Kidney (tissue), 14 donors: ENCODE measurements around the gene ZNF425. TPM values are rescaled to one million over a fixed set of nuclear protein-coding genes. Genes with fewer than 3 reads are reported as not detected.

Experiments
- DNase-seq, 5 donors: peaks; one replicate each; pipeline ENCODE4 v3.0.0-alpha.2; 2013 to 2020
- FAIRE-seq: peaks from 2 replicates; lab custom pipeline; 2012; peaks lifted over from hg19 to GRCh38; lab: Jason Lieb, UNC
- H3K27ac ChIP-seq, 2 donors: one replicate each; pipeline ENCODE4 v1.7.0; 2013; ENCODE audit warnings: low read depth in 2 of 2, low read length in 2 of 2, inconsistent platforms in 1 of 2
- H3K27me3 ChIP-seq: one replicate; pipeline ENCODE4 v1.7.1; 2013; ENCODE audit warnings: low read length, inconsistent platforms; ENCODE audit not compliant: control insufficient read depth, insufficient read depth
- H3K36me3 ChIP-seq, 3 donors: one replicate each; pipeline versions ENCODE4 v1.7.0 to v1.7.1; 2013; ENCODE audit warnings: low read length in 3 of 3, control low read depth in 1 of 3, inconsistent platforms in 1 of 3; ENCODE audit not compliant: insufficient read depth in 3 of 3, control insufficient read depth in 2 of 3
- H3K4me1 ChIP-seq, 3 donors: one replicate each; pipeline versions ENCODE4 v1.7.0 to v1.7.1; 2013; ENCODE audit warnings: low read length in 3 of 3, inconsistent platforms in 1 of 3, low read depth in 1 of 3; ENCODE audit not compliant: control insufficient read depth in 2 of 3, insufficient read depth in 2 of 3
- H3K4me3 ChIP-seq, 3 donors: one replicate each; pipeline versions ENCODE4 v1.7.0 to v1.8.1; 2013; ENCODE audit warnings: low read length in 3 of 3, control low read depth in 1 of 3, inconsistent platforms in 1 of 3
- H3K9ac ChIP-seq, 3 donors: one replicate each; pipeline versions ENCODE4 v1.7.0 to v1.7.1; 2013; ENCODE audit warnings: low read length in 3 of 3, control low read depth in 1 of 3, inconsistent platforms in 1 of 3
- H3K9me3 ChIP-seq, 3 donors: one replicate each; pipeline versions ENCODE4 v1.7.0 to v1.7.1; 2013; ENCODE audit warnings: low read length in 3 of 3, control low read depth in 1 of 3, inconsistent platforms in 1 of 3; ENCODE audit not compliant: control insufficient read depth in 2 of 3, insufficient read depth in 1 of 3
- CTCF ChIP-seq: IDR thresholded peaks from 3 replicates; pipeline ENCODE4 v1.5.1; 2012; ENCODE audit warnings: mild to moderate bottlenecking, moderate library complexity, borderline replicate concordance; ENCODE audit not compliant: insufficient read depth; ENCODE audit errors: extremely low read depth
- intact Hi-C: fragments of 100-400 bp; cut with DNase I; formaldehyde crosslinking; loops from one replicate; pipeline ENCODE4 v1.11.1; 2022
- polyA plus RNA-seq: library from polyadenylated mRNA; stranded (reverse); fragments of 350-450 nt; fragmentation: Illumina TruSeq; extraction: RNeasy Lipid Tissue Mini Kit (QIAGEN cat#74804); gene quantifications from one replicate; pipeline ENCODE4 v1.2.3, GENCODE V29; 2014; ENCODE audit warnings: low read depth, low replicate concordance; ENCODE audit not compliant: insufficient read depth
- total RNA-seq: library from RNA; stranded (reverse); fragmentation: NEBNext Ultra II Directional; extraction: Animal tissue kit (Norgen Biotek cat#: 25700); gene quantifications from one replicate; pipeline ENCODE4 v1.2.1, GENCODE V29; 2021
- donor health status: control.
- donor health status: control.
- donor health status: control.
- donor health status: control.
- donor health status: control.
- donor health status: DM: yes; HTN: yes; CAD: no.
- donor health status: Normal renal cell carcinoma (clear cell type).

ZNF425 gene
- total and polyA plus RNA-seq, 2 donors from 2014 or later = 2.4 to 2.5 TPM

GRCh38 chr7:149153346-149153745, 27.2 kb upstream of the ZNF425 start:
- H3K27ac ChIP-seq = no peak overlapping the region
- H3K36me3 ChIP-seq = no peaks in the 10 kb centered on the region
- no peak for TF ChIP-seq CTCF
- no peak overlapping the region for H3K9ac ChIP-seq
- H3K9me3 ChIP-seq = no peaks in the 10 kb centered on the region
- peaks cover 0 to 2% (median 0%) of the 10 kb centered on the region in 3 donors for H3K4me1 ChIP-seq
- FAIRE-seq (no peak), DNase-seq (no peak)
- intact Hi-C loops = no loop called here
- H3K27me3 ChIP-seq = no peaks in the 10 kb centered on the region
- no peak overlapping the region for H3K4me3 ChIP-seq

GRCh38 chr7:149150981-149151380, 24.9 kb upstream of the ZNF425 start:
- H3K4me1 ChIP-seq = peaks cover 0 to 4% (median 0%) of the 10 kb centered on the region in 3 donors
- no peaks in the 10 kb centered on the region for H3K9me3 ChIP-seq
- intact Hi-C loops = no loop called here
- H3K27me3 ChIP-seq = no peaks in the 10 kb centered on the region
- DNase-seq (no peak), FAIRE-seq (no peak)
- TF ChIP-seq CTCF = no peak
- no peak overlapping the region for H3K27ac ChIP-seq
- no peak overlapping the region for H3K4me3 ChIP-seq
- H3K36me3 ChIP-seq = no peaks in the 10 kb centered on the region
- no peak overlapping the region for H3K9ac ChIP-seq

- Histone ChIP-seq H3K9ac (peak overlapping the region; percentile 36 to 88 (median 85)), H3K27ac (peak overlapping the region; percentile 74 to 91), H3K36me3 (no peaks in the 10 kb centered on the region), H3K4me3 (peak overlapping the region; percentile 70 to 96 (median 74)), H3K9me3 (no peaks in the 10 kb centered on the region), H3K27me3 (no peaks in the 10 kb centered on the region), H3K4me1 (peaks cover 0 to 4% (median 0%) of the 10 kb centered on the region in 3 donors)
- DNase-seq = peak; percentile 57 to 88 (median 73)
- intact Hi-C loops = no loop called here
- no peak for FAIRE-seq
- no peak for TF ChIP-seq CTCF
Measured at GRCh38 chr7:149147752-149148653, 21.9 kb upstream of the ZNF425 start.
